ENCODE results near the gene USP25.

Gene USP25

DNA sequence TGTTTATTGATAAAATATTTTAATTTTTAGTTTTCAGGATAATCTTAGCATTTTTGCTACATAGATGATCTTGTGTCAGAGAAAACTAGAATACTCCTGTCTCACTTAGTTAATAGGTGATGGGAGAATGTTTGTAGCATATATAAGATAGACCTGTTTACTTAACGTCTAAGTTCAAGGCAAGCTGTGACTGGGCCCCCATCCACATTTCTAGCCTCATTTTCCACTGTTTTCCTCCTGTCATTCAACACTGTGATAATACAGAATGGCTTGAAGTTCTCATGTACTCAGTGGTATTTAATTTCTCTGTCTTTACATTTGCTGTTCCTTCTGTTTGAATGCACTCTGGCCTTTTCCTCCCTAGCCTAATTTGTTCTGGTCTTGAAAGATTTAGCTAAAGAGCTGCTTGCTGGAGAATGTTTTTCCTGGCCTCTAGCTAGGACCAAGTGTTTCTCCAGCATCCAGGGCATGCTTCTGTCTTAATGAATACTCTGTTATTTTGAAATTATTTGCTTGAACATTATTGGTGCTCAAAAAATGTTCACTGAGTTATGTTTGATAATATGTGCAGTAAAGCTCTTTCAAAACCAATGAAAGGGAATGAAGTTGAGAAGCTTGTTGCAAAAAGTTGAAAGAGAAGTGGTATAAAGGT is 37.3 kb downstream of the USP25 start:
- DNase-seq (ENCODE audit: low read depth), result no peak

- no peak for DNase-seq (ENCODE audit: low read depth)
Measured at GRCh38 chr21:15768045-15768601, 38.3 kb downstream of the USP25 start.

DNA sequence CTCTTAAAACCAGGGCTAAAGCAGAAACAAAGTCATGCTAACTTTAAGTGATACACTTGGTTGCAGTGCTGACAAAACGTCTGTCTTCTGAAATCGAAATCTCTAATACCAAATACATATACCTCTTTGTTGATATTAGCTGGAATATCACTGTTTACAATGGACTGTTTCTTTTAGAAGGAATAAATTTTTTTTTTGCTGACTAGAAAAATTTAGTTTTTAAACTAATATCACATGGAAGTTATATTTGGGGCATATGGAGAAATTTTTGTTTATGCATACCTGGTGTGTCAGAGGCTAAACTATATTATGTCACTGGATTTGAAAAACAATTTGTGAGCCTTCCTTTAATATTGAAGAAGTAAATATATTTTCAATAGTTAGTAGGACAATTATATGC is 39.1 kb downstream of the USP25 start:
- no peak for DNase-seq (ENCODE audit: low read depth)

DNA sequence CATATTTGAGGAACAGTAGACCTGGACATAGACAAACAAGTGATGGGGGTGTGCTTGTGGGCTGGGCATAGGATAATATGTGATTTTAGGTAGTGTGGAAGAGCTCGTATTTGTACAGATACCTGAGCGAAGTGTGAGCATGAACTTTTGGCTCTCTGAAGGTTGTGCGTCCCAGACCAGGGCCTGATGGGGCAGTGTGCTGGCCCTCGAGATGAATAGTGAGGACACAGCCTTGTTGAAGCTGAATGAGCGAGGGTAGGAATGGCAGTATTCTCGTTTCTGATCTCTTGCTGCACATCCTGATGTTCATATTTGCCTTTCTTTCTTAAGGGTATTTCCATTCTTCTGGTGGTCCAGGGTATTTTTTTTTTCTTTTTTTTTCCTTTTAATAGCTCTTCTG is 41.5 kb downstream of the USP25 start:
- no peak for DNase-seq (ENCODE audit: low read depth)

DNA sequence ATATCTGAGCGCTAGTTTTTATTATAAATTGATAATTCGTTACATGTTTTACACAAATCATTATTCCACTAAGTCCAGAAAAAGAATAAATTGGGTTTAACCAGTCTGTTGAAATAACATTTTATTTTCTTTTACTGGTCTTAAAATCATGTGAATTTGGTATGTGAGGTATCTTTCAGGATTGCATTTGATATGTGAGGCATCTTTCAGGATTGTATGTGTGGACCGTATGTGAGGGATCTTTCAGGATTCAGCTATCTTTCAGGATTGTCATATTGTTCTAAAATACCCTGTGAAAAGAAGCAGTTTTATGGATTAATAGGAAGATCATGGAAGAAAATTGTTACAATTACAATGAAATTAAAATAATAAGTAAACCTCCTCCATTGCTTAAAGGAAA is 42.9 kb downstream of the USP25 start:
- peak; percentile 52 for DNase-seq (ENCODE audit: low read depth)

DNA sequence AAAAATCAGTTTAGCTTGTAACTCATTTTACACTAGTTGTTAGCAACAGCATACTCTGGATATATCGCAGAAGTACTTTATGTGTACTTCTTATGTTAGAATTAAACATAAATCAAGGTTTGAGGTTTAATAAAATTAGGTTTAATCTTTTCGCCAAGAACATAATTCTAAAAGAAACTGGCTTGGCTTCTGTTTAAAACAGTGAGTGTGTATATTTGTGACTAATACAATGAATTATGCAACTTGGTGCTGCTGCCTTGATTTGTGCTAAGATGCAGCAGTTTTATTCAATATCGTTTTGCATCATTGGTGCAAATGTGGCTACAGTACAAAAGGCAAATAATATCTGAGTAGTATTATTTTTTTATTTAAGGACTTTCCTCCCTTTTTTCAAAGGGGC is 44.8 kb downstream of the USP25 start:
- DNase-seq (ENCODE audit: low read depth), result peak; percentile 80

GRCh38 chr21:15775291-15775690 is 45.5 kb downstream of the USP25 start:
- DNase-seq (ENCODE audit: low read depth), result peak; percentile 79

DNA sequence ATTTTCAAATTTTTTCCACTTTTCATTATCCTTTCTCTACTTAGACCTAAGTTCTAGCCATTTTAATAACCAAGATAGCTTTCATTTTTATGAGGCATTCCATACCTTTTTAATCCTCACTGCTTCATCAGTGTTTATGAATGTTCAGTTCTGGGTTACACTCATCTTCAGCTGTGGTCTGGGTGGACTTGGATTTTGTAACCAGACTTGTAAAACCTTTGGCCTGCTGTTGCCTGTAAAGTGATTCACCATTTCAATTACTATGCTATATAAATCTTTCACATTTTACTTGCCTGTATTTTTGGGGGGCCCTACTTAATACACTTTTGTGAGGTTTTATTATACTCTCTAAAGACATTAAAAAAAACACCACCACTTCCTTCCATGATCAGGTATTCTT is 46.2 kb downstream of the USP25 start:
- DNase-seq (ENCODE audit: low read depth), result peak; percentile 97

DNA sequence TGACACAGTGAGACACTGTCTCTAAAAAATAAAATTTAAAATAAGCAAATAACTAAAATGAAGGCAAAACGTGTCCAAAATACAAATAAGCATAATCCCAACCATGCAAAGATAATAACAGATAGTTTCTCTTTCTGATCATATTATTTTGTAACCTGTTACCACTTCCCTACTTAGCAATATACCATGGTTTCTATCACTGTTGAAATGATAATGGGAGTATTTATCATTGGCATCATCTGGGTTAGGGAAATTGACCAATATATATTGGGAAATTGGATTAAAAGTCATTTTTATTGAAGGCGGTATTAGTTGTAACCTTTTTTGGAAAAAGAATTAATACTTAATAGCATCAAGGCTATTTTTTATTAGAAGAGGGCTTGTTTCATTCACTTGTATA is 47.0 kb downstream of the USP25 start:
- DNase-seq (ENCODE audit: low read depth), result no peak

DNA sequence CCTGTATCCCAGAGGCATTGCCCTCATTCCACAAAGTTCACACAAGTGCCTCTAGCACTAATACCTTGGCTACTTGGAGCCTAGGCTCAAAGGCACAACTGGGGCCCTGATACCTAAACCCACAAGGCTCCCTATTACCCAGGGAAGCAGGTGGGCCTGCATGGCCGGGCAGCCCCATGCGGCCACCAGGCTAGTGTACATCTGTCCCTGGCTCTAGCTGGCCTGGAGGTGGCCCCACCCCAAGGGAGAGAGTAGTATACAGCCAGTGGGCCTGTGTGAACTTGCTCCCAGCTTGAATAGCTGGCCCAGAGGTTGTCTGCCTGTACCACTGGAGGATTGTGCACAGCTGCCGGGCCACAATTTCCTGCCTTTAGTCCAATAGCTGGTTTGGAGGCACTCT is 52.2 kb downstream of the USP25 start:
- no peak for DNase-seq (ENCODE audit: low read depth)

DNA sequence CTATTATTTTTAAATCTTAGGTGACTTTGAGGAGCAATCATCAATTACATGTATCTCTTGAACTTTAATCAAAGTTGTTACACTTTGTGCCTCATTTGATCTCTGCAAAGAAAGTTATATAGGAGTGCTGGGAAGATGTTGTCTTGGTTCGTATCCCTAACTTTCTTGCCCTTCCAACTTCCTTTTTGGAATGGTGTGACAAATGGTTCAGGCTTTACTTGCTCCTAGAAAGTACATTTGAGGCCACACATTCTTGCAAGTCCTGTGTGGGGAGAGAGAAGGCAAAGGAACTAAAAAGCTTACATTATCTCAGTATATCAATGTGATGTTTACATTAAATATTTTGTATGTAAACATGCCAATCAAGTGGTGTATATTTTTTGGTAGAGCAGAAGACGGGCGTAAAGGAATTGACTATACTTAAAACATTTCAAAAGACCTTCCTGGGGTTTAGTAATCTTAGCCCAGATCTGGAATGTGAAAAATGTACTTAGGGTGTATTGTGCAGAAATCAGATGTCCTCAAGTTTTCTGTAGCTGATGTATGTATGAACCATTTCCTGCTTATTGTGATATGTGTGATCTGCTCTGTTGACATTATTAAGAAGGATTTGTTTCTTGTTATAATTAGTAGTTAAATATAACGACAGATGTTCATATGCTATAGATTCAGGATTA is 59.2 kb downstream of the USP25 start:
- DNase-seq (ENCODE audit: low read depth), result peak; percentile 88

- DNase-seq (ENCODE audit: low read depth), result no peak
Measured at GRCh38 chr21:15793109-15793508, 63.3 kb downstream of the USP25 start.

GRCh38 chr21:15793550-15794235 is 63.9 kb downstream of the USP25 start:
- DNase-seq (ENCODE audit: low read depth), result peak; percentile 65

GRCh38 chr21:15794277-15794912 is 64.6 kb downstream of the USP25 start:
- no peak for DNase-seq (ENCODE audit: low read depth)

DNA sequence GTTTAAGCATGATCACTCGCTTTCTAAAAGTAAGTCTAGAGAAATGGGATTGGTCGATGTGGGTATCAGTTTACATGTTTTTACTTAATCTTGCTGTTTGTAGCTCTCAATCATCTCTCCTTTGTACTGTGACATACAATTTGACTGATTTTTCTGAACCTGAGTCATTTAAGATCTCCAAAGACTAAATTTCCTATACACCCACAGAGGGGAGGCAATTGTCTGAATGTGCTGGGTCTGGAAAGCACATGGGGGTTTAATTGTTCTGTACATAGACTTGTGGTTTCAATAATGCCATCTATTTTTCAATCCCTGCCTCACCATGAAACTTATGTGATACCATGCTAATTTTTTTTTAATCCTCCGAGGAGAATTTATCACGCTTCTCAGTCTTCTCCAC is 65.8 kb downstream of the USP25 start:
- no peak for DNase-seq (ENCODE audit: low read depth)

GRCh38 chr21:15797577-15798363 is 68.0 kb downstream of the USP25 start:
- DNase-seq (ENCODE audit: low read depth), result no peak

DNA sequence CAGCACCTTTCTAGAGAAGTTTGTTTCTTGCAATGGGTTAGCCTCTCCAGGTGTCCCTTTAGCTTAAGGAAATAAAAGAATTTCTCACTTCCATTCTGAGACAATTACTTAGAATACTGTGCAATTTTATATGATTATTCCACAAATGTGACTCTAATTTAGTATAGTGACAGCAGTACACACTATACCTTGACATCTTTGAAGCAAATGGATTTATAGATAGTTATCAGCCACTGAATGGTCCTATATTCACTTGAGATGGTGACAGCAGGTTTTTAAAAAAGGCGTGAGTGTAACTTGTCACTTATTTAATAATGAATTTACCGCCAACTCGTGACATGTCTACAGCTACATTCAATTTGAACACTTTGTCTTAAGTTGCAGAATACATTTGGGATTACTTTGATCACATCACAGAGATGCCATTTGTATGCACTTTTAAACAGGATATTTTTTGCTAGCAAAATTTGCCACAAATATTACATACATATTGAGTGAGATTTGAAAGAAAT is 71.6 kb downstream of the USP25 start:
- DNase-seq (ENCODE audit: low read depth), result no peak

DNA sequence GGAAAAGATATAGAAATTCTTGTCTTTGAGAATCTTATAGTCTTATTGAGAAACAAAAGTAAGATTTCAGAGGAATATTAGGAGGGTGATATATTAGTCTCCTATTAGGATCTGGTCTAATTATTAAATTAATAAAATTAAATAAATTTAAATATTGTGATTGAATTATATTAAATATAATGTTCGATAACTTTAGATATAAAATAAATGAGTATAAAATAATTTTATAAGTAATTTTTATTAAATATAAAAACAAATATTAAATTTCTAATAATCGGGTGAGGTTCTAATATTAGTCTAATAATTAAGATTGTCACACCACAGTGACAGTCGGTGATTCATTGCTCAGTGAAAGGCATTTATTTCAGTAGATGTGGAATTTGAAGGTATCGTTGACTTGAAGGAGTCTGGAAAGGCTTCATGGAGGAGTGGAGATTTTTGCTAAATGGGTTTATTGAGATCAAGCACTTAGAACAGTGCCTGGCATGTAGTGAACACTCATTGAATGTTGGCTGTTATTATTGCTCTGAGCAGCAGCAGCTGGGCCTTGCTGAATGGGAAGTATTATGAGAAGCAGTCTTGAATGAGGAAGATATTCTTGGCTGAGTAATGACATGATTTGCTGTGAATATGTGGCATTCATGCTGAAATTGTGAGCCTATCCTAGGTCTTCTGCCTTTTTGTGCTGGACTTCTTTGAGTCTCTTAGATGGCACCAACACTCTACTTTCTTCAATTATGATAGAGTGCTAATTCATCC is 74.6 kb downstream of the USP25 start:
- DNase-seq (ENCODE audit: low read depth), result no peak

DNA sequence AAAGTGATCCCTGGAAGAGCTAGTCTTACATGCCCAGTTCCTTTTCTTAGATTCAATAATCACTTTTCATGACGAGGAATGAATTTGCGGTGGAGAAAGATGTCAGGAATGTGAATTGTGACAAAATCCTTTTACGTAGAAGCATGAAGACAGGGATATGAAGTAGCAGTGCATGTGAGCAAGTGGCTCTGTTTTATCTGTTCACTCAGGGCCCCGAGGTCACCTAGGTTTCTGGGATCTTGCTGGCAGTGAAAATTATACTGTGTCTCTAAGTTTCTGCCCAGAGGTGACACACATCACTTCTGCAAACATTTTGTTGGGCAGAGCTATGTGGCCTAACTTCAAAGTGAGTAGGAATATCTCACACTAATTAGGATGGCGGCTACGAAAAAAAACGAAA is 79.3 kb downstream of the USP25 start:
- DNase-seq (ENCODE audit: low read depth), result no peak

DNA sequence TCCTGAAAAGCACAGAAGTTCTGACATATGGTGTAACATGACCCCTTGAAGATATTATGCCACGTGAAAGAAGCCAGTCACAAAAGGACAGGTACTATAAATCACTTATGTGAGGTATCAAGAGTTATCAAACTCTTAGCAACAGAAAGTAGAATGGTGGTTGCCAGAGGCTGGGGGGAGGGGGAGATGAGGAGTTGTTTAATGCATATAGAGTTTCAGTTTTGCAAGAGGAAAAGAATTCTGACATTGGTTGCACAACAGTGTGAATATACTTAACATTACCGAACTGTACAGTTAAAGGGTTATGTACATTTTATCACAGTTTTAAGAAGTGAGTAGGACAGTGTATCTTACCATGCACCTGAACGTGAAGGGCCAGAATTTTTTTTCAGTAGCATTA is 80.0 kb downstream of the USP25 start:
- peak; percentile 89 for DNase-seq (ENCODE audit: low read depth)

- no peak for DNase-seq (ENCODE audit: low read depth)
Measured at GRCh38 chr21:15815285-15815684, 85.5 kb downstream of the USP25 start.
